HG02763 (cell line): ENCODE data around the gene CEP350.

Experiments
- ATAC-seq: cut with Tn5 transposase; IDR thresholded peaks from one replicate; pipeline ENCODE4 v1.9.1; 2021; ENCODE audit warnings: mild to moderate bottlenecking, moderate library complexity; ENCODE audit not compliant: unreplicated experiment

The CEP350 gene

DNA sequence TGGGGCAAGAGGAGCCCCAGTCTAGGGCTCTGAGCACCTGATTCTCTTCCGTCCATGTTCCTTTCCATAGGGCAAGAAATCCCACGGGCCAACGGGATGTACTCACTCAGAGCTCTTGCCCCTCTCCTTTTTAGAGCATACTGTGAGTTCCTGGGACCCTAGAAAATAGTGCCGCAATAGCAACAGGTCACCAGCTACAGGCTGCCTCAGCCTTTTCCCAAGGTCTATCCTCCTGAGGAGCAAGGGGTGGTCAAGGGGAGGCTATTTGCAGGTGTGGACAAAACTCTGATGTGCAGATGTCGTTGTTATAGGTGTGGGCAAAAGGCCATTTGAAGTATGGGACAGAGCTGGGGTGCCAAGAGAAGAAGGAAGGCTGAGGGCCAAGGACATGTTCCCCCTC, 198.4 kb downstream of the CEP350 start:
- ATAC-seq, result no peak

DNA sequence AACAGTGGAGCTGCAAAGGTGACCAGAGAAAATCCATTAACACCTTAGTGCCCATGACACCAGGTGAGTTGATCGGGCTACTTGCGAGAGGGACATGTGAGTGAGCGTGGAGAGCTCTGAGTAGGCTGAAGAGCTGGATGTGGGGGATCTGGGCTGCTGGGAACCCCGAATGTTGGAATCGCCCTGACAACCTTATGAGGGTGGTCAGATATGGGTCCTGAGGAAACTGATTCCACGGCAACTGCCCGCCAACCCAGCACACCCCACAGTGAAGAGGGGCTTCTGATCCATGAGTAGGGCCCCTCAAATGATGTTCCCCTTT, 199.4 kb downstream of the CEP350 start:
- ATAC-seq, result no peak

DNA sequence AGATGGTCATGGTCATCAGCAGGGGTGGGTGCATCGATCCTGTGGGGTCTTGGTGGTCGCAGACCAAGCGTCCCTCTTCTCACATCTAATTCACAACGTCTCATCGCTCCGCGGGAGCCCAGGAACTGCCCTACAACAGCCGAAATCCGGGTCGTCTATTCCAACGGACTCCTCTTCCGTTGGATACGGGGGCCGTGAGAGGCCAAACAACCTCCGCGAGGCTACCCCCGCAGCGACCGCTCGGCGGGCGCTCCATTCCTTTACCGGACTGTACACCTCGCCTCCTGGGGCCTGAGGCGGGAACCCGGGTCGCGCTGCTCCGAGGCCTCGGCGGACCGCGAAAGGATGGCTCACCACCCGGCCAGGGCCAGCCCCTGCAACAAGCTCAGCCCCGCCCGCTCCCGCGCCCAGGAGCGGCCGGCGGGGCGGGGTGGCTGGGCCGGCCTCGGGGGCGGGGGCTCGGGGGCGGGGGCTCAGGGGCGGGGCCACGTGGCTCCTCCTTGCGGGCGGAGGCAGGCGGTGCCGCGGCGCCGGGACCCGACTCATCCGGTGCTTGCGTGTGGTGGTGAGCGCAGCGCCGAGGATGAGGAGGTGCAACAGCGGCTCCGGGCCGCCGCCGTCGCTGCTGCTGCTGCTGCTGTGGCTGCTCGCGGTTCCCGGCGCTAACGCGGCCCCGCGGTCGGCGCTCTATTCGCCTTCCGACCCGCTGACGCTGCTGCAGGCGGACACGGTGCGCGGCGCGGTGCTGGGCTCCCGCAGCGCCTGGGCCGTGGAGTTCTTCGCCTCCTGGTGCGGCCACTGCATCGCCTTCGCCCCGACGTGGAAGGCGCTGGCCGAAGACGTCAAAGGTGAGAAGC, 199.9 kb downstream of the CEP350 start, which contains the start of gene QSOX1:
Gene QSOX1 (plus strand): TSS at position 545 of the 857 bp plus-strand sequence. CDS start 39 bp downstream, at position 584.
- ATAC-seq, result peak; percentile 91

DNA sequence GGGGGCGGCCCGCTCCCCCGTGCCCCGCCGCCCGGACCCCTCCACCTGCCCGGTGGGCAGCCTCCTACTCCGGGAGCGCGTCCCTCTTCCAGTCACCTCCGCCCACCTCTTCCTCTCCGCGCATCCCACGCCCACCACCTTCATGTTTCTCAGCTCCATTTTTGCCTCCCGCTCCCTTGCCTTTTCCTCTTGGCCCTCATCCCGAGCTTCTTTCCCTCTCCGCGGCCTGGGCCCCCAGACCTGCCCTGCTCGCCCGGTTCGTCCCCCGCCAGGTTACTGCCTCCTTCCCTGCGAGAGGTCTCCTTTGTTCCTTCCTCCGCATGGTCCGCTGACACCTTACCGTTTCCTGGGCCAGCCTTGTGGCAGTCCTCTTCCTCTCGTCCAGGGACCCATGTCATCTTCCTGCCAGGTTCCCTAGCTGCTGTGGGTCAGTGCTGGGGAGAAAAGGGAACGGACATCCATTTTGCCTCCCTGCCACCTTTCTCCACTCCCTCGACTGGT, 200.6 kb downstream of the CEP350 start:
- no peak for ATAC-seq

GRCh38 chr1:180156201-180156600, 201.6 kb downstream of the CEP350 start:
- no peak for ATAC-seq

DNA sequence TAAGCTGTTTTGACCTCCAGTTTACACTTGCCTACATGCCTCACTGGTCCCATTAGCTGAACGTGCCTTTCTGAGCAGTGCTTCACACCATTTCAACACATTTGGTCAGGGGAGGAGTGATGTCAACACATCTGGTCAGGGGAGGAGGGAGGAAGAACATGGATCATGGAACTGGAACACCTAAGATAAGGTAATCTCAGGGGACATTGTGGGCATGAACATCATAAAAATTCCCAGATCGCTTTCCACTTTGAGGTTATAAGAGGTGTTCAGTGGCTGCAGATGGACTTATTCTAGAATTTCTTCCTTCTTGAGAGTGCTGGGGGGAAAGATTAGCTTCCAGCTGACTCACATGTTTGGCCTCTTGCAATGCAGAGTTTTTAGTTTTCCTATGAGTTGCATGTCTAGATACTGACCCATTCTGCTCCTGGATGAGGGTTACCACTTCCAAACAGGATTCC, 202.1 kb downstream of the CEP350 start:
- no peak for ATAC-seq

GRCh38 chr1:180157108-180157507, 202.5 kb downstream of the CEP350 start:
- ATAC-seq, result no peak

- no peak for ATAC-seq
Observed at GRCh38 chr1:180157576-180158057, 203.0 kb downstream of the CEP350 start.

DNA sequence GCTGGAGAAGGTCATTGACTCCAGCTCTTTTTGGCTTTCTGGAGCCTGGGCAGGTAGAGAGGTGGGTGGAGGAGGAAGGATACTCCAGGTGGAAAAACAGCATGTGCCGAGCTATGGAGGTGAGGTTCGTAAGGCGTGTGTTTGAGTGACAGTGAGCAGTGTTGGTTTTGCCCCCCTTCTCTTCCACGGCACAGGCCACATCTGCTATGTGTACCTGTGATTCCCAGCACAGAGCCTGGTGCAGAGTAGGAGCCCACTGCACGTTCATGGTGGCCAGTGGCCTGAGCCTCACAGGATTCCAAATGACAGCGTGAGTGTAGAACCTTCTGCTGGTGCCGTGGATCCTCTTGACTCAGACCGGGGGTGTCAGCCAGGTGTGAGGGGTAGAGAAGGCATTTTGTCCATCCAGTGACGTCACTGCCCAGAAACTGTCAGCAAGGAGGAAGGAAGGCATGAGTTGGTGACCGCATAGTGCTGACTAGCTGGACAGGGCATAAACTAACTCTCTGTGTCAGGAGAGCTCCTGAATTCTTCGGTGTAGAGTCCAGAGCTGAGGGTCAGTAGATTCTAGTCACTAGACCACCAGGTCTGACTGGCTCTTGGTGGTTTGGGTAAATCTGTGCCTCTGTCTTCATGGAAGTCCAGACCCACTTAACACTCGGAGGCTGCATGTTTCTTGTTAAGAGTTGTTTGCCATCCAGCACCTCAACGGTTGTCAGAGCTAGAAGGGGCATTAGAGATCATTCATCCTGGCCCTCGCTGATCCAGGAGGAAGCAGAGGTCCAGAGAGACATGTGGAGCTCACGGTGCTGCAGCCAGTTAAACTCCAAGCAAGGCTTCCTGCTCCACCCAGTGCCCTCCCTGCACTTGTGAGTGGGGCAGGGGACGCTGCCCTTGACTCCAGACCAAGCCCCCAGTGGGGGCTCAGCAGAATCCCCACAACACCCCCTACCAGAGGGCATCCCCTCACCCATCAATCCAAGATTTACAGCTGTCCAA, 203.8 kb downstream of the CEP350 start:
- ATAC-seq, result no peak

GRCh38 chr1:180160357-180160756, 205.7 kb downstream of the CEP350 start:
- no peak for ATAC-seq

- no peak for ATAC-seq
Observed at GRCh38 chr1:180163041-180163440, 208.4 kb downstream of the CEP350 start.
